NCI-H748 treated with DMSO at 0.1 percent for 48 hours (cell line): Measurements from ENCODE around the gene TRIM66.
"Not testable (repeated sequence)": the region's sequence is repeated elsewhere in the genome, so short reads cannot be mapped to it uniquely, and the experiment has no call there.

Source experiments
- DNase-seq: peaks from one replicate; lab custom pipeline; 2025; lab: John Stamatoyannopoulos, UW

The TRIM66 gene

DNA sequence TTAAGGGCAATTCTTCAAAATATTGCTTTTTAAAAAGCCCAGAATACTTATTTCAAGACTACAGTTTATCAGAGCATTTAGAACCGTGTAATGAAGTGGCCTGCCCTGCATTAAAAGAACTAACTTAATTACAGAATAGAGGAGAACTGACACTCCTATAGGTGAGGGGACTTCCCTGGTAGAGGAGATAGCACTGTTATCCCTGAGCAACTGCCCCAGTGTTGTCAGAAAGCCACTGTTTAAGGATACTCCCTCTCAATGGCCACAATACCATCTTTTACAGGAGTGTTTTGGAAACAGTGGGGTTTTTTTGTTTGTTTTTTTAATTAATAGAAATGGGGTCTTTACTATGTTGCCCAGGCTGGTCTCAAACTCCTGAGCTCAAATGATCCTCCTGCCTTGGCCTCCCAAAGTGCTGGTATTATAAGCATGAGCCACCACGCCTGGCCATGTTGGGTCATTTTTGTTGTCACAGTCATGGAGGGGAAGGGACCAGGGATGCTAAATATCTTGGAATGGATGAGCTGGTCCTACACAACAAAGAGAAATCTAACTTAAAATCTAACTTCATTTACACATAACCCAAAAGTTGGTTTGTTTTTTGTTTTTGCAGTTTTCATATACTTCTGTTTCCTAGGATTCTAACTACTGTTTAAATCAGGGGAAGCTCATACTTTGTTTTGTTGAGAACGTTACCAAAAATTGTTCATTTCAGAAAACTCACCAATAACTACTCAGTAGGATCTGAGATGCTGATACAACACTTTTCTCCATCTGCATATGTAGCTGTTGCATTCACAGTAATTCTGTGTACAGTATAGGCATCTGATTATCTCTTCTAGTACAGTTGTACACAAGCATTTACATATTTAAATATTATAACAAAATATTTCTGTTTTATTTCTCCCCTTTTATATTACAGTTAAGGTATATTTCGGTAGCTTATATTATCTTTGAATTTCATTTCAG, 8.2 kb upstream of the TRIM66 start:
- DNase-seq, result no peak

DNA sequence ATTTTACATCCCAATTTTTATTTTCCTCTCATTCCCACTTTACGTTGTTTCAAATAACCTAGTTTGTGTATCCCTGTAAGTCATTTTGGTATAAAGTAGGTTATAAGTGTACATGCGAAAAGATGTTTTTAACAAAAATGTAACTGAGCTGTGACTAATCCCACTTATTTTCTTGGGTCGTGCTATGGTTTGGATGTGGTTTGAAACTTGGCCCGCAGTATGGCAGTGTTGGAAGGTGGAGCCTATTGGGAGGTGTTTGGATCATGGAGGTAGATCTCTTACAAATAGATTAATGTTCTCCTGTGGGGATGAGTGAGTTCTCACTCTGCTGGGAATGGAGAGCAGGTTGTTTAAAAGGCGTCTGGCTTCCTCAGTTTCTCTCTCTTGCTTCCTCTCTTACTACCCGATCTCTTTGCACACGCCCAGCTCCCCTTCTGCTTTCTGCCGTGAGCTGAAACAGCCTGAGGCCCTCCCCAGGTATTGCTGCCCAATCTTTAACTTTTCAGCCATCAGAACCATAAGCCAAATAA, 7.3 kb upstream of the TRIM66 start:
- DNase-seq, result no peak

DNA sequence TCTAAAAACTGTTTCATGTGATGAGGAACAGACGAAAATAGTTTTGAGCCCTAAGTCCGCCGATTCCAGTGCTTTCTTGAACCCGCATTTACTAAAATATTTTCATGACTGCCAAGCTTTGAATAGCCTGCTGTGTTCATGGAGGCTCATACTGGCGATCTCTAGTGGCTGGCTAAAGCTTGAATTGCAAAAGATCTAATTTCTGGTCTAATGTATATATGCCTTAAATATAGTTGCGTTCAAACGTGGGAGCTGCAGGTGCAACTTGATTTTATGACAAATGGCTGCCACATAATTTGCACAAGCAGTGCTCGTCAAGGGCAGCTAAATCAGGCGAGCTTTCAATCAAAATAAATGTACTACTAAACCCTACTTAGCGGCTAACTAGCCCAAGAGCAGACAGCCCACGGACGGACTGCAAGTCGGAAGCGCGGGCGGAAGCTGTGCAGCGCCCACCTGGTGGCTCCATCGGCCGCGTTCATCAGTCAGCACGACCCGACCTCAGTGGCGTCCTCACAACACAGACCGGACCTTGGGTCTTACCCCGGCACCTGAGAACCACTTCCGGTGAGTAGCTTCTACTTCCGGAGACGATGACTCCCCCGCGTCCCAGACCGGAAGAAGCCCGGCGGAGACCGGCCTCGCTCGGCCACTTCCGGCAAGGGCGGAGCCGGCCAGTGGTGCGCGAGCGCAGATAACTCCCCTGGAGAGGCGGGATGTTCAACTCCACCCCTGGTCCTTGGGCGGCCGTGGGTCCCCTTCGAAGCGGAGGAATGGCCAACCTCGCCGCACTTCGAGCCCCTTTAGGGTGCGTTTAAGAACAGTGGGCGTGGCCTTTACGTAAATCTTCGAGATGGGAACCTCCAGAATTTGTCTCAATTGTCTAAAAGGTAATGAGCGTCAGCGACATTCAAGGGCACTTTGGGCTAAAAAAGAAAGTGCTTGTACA, 6.2 kb upstream of the TRIM66 start:
- peak; percentile 95 for DNase-seq

- DNase-seq, result no peak
Measured at GRCh38 chr11:8686325-8686724, 3.9 kb upstream of the TRIM66 start.

GRCh38 chr11:8685820-8686219, 3.4 kb upstream of the TRIM66 start:
- no peak for DNase-seq

DNA sequence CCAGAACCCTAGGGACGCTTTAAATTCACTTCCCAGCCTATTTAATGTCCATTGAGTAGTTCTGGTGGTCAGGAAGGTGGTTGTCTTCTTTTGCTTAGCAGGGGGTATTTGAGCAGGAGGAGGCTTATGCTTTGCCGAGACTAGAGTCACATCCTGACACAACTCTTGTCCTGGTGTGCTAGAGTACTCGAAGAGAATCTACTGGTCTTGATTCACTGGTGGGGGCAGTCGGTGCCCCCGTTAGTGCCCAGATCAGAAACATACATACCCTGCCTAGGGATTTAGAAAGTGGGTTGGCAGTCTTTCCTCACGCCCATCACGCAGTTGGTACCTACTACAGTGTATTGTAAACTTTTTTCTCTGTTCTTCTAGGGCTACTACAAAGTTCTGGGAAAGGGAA, 2.8 kb upstream of the TRIM66 start:
- no peak for DNase-seq

GRCh38 chr11:8684600-8685290, 2.3 kb upstream of the TRIM66 start:
- no peak for DNase-seq

- no peak for DNase-seq
Measured at GRCh38 chr11:8683115-8683807, 796 bp upstream of the TRIM66 start.

DNA sequence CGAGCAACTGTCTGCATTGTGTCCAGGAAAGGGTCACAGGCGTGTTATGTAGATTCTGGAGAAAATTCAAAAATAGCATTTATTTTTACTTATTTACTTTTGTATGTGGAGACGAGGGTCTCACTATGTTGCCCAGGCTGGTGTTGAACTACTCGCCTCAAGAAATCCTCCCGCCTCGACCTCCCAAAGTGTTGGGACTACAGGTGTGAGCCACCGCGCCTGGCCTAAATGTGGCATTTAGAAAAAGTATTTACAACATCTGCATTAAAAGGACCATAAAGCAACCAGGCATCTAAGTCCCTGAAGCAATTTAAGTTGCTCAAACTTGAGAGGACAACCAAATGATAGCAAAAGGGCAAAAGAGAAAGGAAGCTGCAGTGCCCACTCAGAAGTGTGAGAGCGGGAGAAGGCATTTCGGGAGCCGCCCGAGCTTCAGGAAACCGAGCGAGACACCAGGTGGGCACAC, 595 bp downstream of the TRIM66 start:
- no peak for DNase-seq

DNA sequence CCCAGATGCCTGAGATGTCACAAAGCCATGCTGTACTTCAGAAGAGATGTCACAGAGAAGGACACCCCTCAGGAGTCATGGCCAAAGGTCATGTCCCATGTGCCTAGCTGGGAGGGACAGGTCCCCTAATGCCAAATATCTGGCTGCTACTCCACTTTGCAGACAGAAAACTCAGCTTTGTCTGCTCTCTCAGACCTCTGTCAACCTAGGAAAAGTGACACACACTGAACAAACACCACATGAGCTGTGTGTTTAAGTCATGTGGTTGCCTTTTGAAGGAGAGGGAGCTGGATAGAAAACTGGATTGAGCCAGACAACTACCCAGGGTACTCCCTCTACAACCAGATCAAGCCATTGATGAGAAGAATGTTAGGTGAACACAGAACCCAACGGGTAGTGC, 3.5 kb downstream of the TRIM66 start:
- no peak for DNase-seq

- no peak for DNase-seq
Measured at GRCh38 chr11:8676458-8676857, 6.0 kb downstream of the TRIM66 start.

- no peak for DNase-seq
Measured at GRCh38 chr11:8674859-8675258, 7.6 kb downstream of the TRIM66 start.

- DNase-seq, result no peak
Measured at GRCh38 chr11:8672346-8672745, 10.1 kb downstream of the TRIM66 start.

- DNase-seq, result no peak
Measured at GRCh38 chr11:8671651-8672062, 10.8 kb downstream of the TRIM66 start.

DNA sequence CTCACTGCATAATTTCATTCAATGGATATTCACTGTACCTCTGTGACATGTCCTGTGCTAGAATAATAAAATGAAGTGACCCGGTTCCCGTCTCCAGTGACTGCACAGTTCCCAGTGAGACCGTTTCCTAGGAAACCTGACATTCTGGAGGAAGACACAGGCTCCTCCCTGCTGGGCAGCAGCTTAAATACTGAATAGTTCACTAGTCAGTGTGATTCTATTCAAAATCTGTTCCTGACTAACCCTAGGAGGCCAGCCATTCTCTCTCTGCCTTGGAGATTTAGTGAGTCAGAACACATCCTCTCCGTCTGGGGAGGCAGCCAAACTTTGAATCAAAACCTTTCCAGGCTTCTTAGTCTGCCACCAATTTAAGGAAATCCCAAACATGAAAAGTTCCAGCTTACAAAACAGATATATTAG, 11.3 kb downstream of the TRIM66 start:
- no peak for DNase-seq

- not testable (repeated sequence) for DNase-seq
Measured at GRCh38 chr11:8670081-8670480, 12.4 kb downstream of the TRIM66 start.

DNA sequence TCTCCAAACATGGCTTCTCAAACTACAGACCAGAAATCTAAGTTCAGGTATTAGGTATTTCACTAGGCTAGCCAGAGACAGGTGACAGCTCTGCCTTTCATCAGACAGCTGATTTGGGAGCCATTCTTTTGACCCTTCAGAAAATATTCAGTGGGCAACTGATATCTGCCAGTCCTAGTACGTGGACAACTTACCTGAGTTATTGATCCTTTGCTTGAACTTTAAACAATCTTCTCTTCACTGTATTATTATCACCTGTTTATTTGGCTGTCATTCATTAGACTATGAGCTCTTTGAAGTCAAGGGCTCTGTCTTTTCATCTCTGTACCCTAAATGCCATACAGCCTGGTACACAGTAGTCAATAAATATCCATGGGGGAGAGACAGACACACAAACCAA, 17.2 kb downstream of the TRIM66 start:
- no peak for DNase-seq

GRCh38 chr11:8661001-8661795, 21.3 kb downstream of the TRIM66 start:
- DNase-seq, result no peak

DNA sequence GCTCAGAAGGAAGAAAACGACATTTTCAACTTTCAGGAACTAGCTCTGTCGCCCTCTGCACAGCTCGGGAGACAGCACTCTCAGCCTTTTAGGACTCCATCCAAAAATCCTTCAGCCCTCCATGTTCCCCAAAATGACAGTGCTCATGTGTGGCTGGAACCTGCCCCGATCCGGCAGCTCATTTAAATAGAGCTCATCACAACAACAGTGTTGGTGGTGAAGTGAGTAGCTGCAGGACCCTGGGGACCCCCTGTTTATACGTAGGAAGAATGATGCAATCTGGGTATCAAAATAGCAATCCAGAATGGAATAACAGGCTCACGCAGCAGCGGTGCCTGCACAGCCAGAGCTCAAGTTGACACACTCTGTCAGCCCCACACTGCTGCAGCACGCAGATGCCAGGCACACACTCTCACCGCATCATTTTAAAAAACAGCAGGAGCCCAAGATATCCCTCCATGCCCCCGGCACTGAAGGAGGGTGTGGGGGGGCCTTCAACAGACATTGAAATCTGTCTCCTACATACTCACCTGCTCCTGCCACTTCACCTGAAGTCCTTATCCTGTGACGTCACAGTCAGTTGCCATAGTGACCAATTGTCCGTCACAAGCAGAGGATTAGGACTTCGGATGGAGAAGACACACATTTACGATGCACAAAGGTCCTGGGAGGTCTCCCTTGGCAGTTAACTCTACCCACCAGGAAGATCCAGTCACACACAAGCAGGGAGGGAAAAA, 24.0 kb downstream of the TRIM66 start:
- DNase-seq, result no peak

- DNase-seq, result no peak
Measured at GRCh38 chr11:8656291-8656690, 26.2 kb downstream of the TRIM66 start.
